ENCODE measurements around the gene CD276. TPM values are rescaled to one million over a fixed set of nuclear protein-coding genes. Genes with fewer than 3 reads are reported as not detected.
A peak's percentile ranks its signal among the peaks of the same experiment; 100 is the strongest.

The CD276 gene
- total RNA-seq, 4 donors from 2014 or later, result 11.5 to 85.7 (median 30.0) TPM

DNA sequence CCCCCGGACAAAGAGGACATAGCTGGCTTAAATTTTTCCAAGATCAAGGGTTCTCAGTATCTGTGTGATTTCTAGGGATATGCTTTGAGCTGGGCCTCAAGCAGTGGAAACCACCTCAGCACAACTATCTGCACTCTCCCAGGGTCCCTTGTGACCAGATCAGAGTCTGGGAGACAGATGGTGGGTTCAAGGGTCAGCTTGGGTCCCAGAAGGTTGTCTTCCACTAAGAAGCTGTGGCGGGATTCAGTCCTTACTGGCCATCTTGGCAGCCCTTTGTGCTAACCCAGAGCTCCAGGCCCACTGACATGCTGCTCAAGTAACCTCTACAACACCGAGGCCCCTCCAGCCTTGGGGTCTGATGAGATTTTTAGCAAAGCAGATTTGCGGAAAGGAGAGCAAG is 66.3 kb downstream of the CD276 start:
- intact Hi-C loops (cut with DNase I; ENCODE audit: low total_unique reads), result no loop called here

DNA sequence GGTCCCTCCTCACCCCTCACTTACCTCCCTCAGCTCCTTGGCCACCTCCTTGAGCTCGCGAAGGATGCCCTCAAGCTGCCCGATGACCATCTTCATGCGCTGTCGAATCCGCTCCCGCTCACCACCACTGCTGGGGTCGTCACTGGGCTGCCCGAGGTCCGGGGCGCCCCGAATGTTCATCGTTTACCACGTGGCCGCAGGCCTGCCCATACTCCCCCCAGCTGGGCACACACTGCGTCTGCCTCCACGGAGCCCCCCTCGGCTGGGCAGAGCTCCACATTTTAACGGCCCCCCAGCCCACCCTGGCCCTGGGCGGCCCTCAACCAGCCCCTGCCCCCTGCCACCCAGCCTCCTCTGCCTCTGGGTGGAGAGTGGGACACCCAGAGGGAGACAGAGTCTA is 66.8 kb downstream of the CD276 start:
- no peak overlapping the region for H3K27ac ChIP-seq
- H3K27me3 ChIP-seq, result no peaks in the 10 kb centered on the region
- intact Hi-C loops (cut with DNase I; ENCODE audit: low total_unique reads), result no loop called here
- H3K36me3 ChIP-seq, result no peaks in the 10 kb centered on the region
- no peaks in the 10 kb centered on the region for H3K4me1 ChIP-seq
- no peak overlapping the region for H3K4me3 ChIP-seq
- DNase-seq, result no peak
- no peaks in the 10 kb centered on the region for H3K9me3 ChIP-seq
- TF ChIP-seq POLR2A (IDR thresholded peaks at IDR 0.05), result no peak
- TF ChIP-seq, protein P1, sequence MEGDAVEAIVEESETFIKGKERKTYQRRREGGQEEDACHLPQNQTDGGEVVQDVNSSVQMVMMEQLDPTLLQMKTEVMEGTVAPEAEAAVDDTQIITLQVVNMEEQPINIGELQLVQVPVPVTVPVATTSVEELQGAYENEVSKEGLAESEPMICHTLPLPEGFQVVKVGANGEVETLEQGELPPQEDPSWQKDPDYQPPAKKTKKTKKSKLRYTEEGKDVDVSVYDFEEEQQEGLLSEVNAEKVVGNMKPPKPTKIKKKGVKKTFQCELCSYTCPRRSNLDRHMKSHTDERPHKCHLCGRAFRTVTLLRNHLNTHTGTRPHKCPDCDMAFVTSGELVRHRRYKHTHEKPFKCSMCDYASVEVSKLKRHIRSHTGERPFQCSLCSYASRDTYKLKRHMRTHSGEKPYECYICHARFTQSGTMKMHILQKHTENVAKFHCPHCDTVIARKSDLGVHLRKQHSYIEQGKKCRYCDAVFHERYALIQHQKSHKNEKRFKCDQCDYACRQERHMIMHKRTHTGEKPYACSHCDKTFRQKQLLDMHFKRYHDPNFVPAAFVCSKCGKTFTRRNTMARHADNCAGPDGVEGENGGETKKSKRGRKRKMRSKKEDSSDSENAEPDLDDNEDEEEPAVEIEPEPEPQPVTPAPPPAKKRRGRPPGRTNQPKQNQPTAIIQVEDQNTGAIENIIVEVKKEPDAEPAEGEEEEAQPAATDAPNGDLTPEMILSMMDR (IDR thresholded peaks at IDR 0.05), result no peak

More for the DNA sequence above, 66.3 kb downstream of the CD276 start:
- no peak for DNase-seq
- Histone ChIP-seq H3K27ac (no peak overlapping the region), H3K4me1 (no peaks in the 10 kb centered on the region), H3K9me3 (no peaks in the 10 kb centered on the region), H3K4me3 (no peak overlapping the region), H3K36me3 (no peaks in the 10 kb centered on the region), H3K27me3 (no peaks in the 10 kb centered on the region)
- TF ChIP-seq, protein P1 (IDR thresholded peaks at IDR 0.05), result no peak
- no peak for TF ChIP-seq POLR2A (IDR thresholded peaks at IDR 0.05)

DNA sequence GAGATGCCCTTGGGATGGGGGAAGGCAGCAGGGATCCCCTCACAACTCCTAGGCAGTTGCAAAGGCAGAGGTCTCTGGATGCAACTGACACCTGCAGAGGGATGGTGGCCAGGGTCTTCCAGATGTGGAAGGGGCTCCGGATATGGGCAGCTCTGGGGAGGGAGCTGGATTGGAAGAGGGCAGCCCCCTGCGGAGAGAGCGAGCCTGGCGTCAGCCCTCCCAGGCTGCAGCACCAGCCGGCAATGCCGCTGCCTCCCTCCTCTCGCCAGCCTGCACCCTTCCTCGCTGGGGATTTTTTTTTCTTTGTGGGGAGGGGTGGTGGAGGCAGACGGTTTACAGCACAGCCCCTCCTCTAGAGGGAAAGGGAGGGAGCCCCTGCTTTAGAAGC is 67.3 kb downstream of the CD276 start:
- Histone ChIP-seq H3K9me3 (no peaks in the 10 kb centered on the region), H3K4me3 (peak overlapping the region; percentile 54 to 68), H3K27me3 (no peaks in the 10 kb centered on the region), H3K36me3 (no peaks in the 10 kb centered on the region), H3K27ac (no peak overlapping the region), H3K4me1 (no peaks in the 10 kb centered on the region)
- DNase-seq, result no peak
- intact Hi-C loops (cut with DNase I; ENCODE audit: low total_unique reads), result no loop called here
- TF ChIP-seq POLR2A (IDR thresholded peaks at IDR 0.05), result no peak
- TF ChIP-seq, protein P1 (IDR thresholded peaks at IDR 0.05), result no peak

DNA sequence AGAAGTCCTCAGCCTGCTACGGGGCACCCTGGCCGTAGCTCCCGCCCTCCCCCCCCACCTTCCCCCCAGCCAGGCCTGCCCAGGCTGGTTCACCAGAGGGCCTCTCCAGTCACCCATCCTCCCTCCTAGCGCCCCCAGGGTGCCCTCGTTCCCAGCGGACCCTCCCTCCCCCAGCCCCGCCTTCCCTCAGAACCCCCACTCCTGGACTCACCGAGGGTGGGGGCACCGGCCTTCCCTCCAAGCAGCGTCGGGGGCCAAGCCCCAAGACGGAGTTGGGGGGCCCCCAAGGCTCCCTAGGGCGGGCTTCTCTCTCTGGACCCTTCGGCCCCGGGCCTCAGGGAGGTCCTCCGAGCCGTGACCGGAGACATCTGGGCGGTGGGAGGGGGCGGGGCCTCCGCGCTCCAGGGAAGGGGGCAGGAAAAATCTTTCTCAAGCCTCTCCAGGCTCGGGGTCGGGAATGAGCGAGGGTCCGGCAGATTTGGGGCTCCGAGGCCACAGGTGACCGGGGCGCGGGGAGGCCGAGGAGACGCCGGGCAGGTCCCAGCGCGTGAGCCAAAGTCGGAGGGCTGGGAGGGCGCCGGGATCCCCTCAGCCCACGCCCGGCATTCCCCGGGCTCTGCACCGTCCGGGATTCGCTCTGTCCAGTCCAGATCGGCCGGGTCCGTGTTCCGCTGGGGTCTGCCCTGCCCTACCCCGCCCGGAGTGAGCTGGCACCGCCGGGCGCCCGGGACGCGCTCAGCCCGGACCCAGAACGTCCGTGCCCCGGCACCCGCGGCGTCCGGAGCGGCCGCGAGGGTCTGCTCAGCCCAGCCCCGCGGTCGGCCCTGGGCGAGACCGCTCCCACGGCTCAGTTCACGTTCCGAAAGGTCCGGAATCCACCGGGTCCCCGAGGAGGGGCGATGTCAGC is 68.0 kb downstream of the CD276 start:
- intact Hi-C loops (cut with DNase I; ENCODE audit: low total_unique reads), result no loop called here
- Histone ChIP-seq H3K36me3 (no peaks in the 10 kb centered on the region), H3K4me1 (no peaks in the 10 kb centered on the region), H3K9me3 (no peaks in the 10 kb centered on the region), H3K27me3 (no peaks in the 10 kb centered on the region), H3K4me3 (peak overlapping the region; percentile 54 to 68), H3K27ac (peak overlapping the region in 1 of 2 donors; percentile 10)
- TF ChIP-seq POLR2A (IDR thresholded peaks at IDR 0.05), result no peak
- TF ChIP-seq, protein P1 (IDR thresholded peaks at IDR 0.05), result no peak
- DNase-seq, result no peak

DNA sequence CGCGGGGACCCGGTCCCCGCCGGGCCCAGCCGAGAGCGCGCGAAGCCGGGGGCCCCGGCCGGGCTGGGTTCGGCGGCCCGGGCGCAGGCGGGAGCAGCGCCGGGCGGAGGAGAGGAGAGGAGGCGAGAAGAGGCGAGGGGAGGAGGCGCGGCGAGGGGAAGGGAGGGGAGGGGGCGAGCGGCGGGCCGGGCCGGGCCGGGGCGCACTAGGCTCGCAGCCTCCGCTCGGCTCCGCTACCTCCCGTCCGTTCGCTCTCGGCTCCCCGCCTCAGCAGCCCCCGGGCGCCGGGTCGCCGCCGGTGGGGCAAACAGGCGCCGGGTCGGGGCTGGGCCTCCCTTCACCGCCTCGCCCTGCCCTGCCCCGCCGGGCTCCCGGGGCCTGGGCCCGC is 68.6 kb downstream of the CD276 start:
- Histone ChIP-seq H3K4me3 (peak overlapping the region; percentile 54 to 68), H3K36me3 (no peaks in the 10 kb centered on the region), H3K4me1 (no peaks in the 10 kb centered on the region), H3K27ac (peak overlapping the region in 1 of 2 donors; percentile 10), H3K27me3 (no peaks in the 10 kb centered on the region), H3K9me3 (no peaks in the 10 kb centered on the region)
- intact Hi-C loops (cut with DNase I; ENCODE audit: low total_unique reads), result no loop called here
- TF ChIP-seq, protein P1 (IDR thresholded peaks at IDR 0.05), result no peak
- no peak for TF ChIP-seq POLR2A (IDR thresholded peaks at IDR 0.05)
- no peak for DNase-seq
